GM23338 (cell line): ENCODE results near the gene SLIT1. TPM values are rescaled to one million over a fixed set of nuclear protein-coding genes. Genes with fewer than 3 reads are reported as not detected.

Source experiments
- ATAC-seq: fragments of 200-7000 bp; cut with Tn5 transposase; 3 replicates; pipeline ENCODE4 v1.9.1; 2020
- DNase-seq: peaks from one replicate; pipeline ENCODE4 v3.0.0-alpha.2; 2015; ENCODE audit warnings: low spot score
- H2AFZ ChIP-seq: fragments of 200-600 bp; sonication (generic); 2 replicates; pipeline ENCODE4 v1.8.0; 2016; ENCODE audit warnings: antibody characterized with exemption, mild to moderate bottlenecking, moderate library complexity
- H3F3A ChIP-seq: fragments of 200-600 bp; sonication (generic); replicated peaks from 2 replicates; pipeline ENCODE4 v1.8.0; 2017; ENCODE audit warnings: antibody characterized with exemption, mixed run types, low read depth
- H3K27ac ChIP-seq: fragments of 200-600 bp; sonication (generic); 2 replicates; pipeline ENCODE4 v1.6.1; 2016; ENCODE audit warnings: low read depth
- H3K27me3 ChIP-seq: fragments of 200-600 bp; sonication (generic); 2 replicates; pipeline ENCODE4 v1.8.0; 2016; ENCODE audit warnings: mild to moderate bottlenecking, mixed run types, moderate library complexity; ENCODE audit not compliant: insufficient read depth
- H3K36me3 ChIP-seq: fragments of 200-600 bp; sonication (generic); 2 replicates; pipeline ENCODE4 v1.8.0; 2016; ENCODE audit warnings: mild to moderate bottlenecking; ENCODE audit not compliant: insufficient read depth
- H3K4me1 ChIP-seq: fragments of 200-600 bp; sonication (generic); 2 replicates; pipeline ENCODE4 v1.8.0; 2016; ENCODE audit warnings: mild to moderate bottlenecking, moderate library complexity; ENCODE audit not compliant: insufficient read depth
- H3K4me2 ChIP-seq: fragments of 200-600 bp; sonication (generic); 2 replicates; pipeline ENCODE4 v1.7.1; 2017; ENCODE audit warnings: mixed run types
- H3K4me3 ChIP-seq: fragments of 200-600 bp; sonication (generic); 2 replicates; pipeline ENCODE4 v1.6.1; 2016; ENCODE audit warnings: mixed run types
- H3K79me2 ChIP-seq: fragments of 200-600 bp; sonication (generic); replicated peaks from 2 replicates; pipeline ENCODE4 v1.8.0; 2017; ENCODE audit warnings: mild to moderate bottlenecking; ENCODE audit not compliant: insufficient read depth
- H3K9me2 ChIP-seq: fragments of 200-600 bp; sonication (generic); 2 replicates; pipeline ENCODE4 v1.8.0; 2017; ENCODE audit not compliant: insufficient read depth
- H4K20me1 ChIP-seq: fragments of 200-600 bp; sonication (generic); replicated peaks from 2 replicates; pipeline ENCODE4 v1.8.0; 2017; ENCODE audit warnings: mild to moderate bottlenecking; ENCODE audit not compliant: insufficient read depth
- H3K27ac Mint-ChIP-seq: 2 replicates; pipeline ENCODE4 v1.8.0; 2020; ENCODE audit warnings: inconsistent platforms, mild to moderate bottlenecking, moderate library complexity, mixed read lengths
- H3K27me3 Mint-ChIP-seq: 3 replicates; pipeline ENCODE4 v1.8.0; 2022; ENCODE audit warnings: low read depth, mild to moderate bottlenecking, moderate library complexity, mixed read lengths, inconsistent platforms; ENCODE audit not compliant: insufficient read depth, poor library complexity
- H3K36me3 Mint-ChIP-seq: 3 replicates; pipeline ENCODE4 v1.8.0; 2021; ENCODE audit warnings: low read depth, mild to moderate bottlenecking, inconsistent platforms, moderate library complexity, mixed read lengths
- H3K4me1 Mint-ChIP-seq: 3 replicates; pipeline ENCODE4 v1.8.0; 2020; ENCODE audit warnings: mild to moderate bottlenecking, inconsistent platforms, mixed read lengths
- H3K4me3 Mint-ChIP-seq: 3 replicates; pipeline ENCODE4 v1.8.0; 2021; ENCODE audit warnings: moderate library complexity, mild to moderate bottlenecking, inconsistent platforms, mixed read lengths
- H3K9me3 Mint-ChIP-seq: 3 replicates; pipeline ENCODE4 v1.8.0; 2020; ENCODE audit warnings: moderate library complexity, mild to moderate bottlenecking, inconsistent platforms, mixed read lengths
- STAT1 ChIP-seq: IDR thresholded peaks from one replicate; pipeline ENCODE4 v1.6.1; 2016; ENCODE audit warnings: antibody characterized with exemption; ENCODE audit not compliant: unreplicated experiment
- polyA plus RNA-seq: library from polyadenylated mRNA; unstranded; fragments of >200 nt; fragmentation: Nextera tagmentation; extraction: Ambion mirVana; gene quantifications from 2 replicates; pipeline ENCODE4 v1.2.1, GENCODE V29; 2016
- total RNA-seq: library from RNA; depleted of rRNA; stranded (reverse); fragments of >200 nt; shearing (Covaris generic); gene quantifications from 2 replicates; pipeline ENCODE4 v1.2.3, GENCODE V29; 2014
- TF ChIP-seq, protein P1 (sequence below): IDR thresholded peaks from 2 replicates; pipeline ENCODE4 v1.6.1; 2016; ENCODE audit warnings: antibody characterized with exemption
- TF ChIP-seq, protein P2 (sequence below): fragments of 250-450 bp; sonication (Bioruptor Pico); IDR thresholded peaks from 2 replicates; pipeline ENCODE4 v1.5.0; 2020; ENCODE audit warnings: mild to moderate bottlenecking, moderate library complexity

SLIT1 gene
- total and polyA plus RNA-seq, 2 experiments from 2014 or later, result 0.76 to 1.7 TPM

DNA sequence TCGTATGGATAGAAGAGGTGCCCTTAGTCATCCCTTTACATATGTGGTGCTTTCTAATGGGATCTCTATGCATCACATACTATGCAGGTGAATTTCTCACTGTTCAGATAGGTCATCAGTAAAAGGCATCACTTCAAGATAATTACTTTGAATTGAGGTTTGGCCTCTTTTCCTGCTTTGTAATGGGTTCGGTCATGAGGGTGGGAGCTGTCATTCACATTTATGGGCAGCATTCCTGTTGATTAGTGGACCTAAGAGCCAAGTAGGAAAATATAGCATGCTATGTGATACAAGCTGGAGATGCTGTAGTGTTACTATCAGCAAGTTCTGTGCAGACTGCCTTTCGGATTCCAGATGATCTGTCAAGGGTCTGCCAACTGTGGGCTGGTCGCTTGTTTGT is 197.3 kb downstream of the SLIT1 start (continued):
- TF ChIP-seq, protein P1, sequence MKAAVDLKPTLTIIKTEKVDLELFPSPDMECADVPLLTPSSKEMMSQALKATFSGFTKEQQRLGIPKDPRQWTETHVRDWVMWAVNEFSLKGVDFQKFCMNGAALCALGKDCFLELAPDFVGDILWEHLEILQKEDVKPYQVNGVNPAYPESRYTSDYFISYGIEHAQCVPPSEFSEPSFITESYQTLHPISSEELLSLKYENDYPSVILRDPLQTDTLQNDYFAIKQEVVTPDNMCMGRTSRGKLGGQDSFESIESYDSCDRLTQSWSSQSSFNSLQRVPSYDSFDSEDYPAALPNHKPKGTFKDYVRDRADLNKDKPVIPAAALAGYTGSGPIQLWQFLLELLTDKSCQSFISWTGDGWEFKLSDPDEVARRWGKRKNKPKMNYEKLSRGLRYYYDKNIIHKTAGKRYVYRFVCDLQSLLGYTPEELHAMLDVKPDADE, result no peak
- no peak for TF ChIP-seq STAT1

DNA sequence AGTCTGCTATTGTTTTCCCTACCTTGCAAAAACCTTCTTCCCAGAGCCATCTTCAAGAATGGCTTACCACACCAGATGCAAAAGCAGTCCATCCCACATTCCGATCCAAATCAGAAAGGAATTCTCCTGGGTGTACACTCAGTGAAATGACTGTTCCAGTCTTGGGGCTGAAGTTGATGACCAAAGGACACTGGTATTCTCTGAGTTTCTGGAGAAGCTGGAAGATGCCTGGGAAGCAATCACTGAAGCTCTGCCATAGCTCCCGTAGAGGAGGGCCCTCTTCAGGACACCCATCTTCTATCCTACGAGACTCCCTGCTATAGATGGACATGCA is 197.9 kb downstream of the SLIT1 start:
- no peak for DNase-seq
- H3K4me1 Mint-ChIP-seq, result peaks cover 39% of the 10 kb centered on the region
- H3K27me3 Mint-ChIP-seq, result no peaks in the 10 kb centered on the region
- Histone ChIP-seq H3F3A (no peaks in the 10 kb centered on the region; the same call in 1 of the 2 replicates), H3K27ac (no peak overlapping the region), H3K36me3 (no peaks in the 10 kb centered on the region), H4K20me1 (no peaks in the 10 kb centered on the region), H3K4me3 (no peak overlapping the region), H3K27me3 (no peaks in the 10 kb centered on the region), H3K9me2 (peaks cover 5% of the 10 kb centered on the region; the same call in 1 of the 2 replicates), H3K4me1 (peaks cover 11% of the 10 kb centered on the region; the same call in 1 of the 2 replicates), H2AFZ (no peak overlapping the region), H3K79me2 (no peaks in the 10 kb centered on the region), H3K4me2 (no peak overlapping the region)
- H3K27ac Mint-ChIP-seq, result no peak overlapping the region
- no peaks in the 10 kb centered on the region for H3K36me3 Mint-ChIP-seq
- no peak overlapping the region for H3K4me3 Mint-ChIP-seq
- TF ChIP-seq, protein P2, sequence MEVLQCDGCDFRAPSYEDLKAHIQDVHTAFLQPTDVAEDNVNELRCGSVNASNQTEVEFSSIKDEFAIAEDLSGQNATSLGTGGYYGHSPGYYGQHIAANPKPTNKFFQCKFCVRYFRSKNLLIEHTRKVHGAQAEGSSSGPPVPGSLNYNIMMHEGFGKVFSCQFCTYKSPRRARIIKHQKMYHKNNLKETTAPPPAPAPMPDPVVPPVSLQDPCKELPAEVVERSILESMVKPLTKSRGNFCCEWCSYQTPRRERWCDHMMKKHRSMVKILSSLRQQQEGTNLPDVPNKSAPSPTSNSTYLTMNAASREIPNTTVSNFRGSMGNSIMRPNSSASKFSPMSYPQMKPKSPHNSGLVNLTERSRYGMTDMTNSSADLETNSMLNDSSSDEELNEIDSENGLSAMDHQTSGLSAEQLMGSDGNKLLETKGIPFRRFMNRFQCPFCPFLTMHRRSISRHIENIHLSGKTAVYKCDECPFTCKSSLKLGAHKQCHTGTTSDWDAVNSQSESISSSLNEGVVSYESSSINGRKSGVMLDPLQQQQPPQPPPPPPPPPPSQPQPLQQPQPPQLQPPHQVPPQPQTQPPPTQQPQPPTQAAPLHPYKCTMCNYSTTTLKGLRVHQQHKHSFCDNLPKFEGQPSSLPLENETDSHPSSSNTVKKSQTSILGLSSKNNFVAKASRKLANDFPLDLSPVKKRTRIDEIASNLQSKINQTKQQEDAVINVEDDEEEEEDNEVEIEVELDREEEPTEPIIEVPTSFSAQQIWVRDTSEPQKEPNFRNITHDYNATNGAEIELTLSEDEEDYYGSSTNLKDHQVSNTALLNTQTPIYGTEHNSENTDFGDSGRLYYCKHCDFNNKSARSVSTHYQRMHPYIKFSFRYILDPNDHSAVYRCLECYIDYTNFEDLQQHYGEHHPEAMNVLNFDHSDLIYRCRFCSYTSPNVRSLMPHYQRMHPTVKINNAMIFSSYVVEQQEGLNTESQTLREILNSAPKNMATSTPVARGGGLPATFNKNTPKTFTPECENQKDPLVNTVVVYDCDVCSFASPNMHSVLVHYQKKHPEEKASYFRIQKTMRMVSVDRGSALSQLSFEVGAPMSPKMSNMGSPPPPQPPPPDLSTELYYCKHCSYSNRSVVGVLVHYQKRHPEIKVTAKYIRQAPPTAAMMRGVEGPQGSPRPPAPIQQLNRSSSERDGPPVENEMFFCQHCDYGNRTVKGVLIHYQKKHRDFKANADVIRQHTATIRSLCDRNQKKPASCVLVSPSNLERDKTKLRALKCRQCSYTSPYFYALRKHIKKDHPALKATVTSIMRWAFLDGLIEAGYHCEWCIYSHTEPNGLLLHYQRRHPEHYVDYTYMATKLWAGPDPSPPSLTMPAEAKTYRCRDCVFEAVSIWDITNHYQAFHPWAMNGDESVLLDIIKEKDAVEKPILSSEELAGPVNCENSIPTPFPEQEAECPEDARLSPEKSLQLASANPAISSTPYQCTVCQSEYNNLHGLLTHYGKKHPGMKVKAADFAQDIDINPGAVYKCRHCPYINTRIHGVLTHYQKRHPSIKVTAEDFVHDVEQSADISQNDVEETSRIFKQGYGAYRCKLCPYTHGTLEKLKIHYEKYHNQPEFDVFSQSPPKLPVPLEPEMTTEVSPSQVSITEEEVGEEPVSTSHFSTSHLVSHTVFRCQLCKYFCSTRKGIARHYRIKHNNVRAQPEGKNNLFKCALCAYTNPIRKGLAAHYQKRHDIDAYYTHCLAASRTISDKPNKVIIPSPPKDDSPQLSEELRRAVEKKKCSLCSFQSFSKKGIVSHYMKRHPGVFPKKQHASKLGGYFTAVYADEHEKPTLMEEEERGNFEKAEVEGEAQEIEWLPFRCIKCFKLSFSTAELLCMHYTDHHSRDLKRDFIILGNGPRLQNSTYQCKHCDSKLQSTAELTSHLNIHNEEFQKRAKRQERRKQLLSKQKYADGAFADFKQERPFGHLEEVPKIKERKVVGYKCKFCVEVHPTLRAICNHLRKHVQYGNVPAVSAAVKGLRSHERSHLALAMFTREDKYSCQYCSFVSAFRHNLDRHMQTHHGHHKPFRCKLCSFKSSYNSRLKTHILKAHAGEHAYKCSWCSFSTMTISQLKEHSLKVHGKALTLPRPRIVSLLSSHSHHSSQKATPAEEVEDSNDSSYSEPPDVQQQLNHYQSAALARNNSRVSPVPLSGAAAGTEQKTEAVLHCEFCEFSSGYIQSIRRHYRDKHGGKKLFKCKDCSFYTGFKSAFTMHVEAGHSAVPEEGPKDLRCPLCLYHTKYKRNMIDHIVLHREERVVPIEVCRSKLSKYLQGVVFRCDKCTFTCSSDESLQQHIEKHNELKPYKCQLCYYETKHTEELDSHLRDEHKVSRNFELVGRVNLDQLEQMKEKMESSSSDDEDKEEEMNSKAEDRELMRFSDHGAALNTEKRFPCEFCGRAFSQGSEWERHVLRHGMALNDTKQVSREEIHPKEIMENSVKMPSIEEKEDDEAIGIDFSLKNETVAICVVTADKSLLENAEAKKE (CRISPR knock-in tag), result no peak
- TF ChIP-seq, protein P1, result no peak
- H3K9me3 Mint-ChIP-seq, result no peaks in the 10 kb centered on the region
- no peak for ATAC-seq
